ENCODE data around the gene DUSP6.

GRCh38 chr12:89370421-89370831, 18.1 kb upstream of the DUSP6 start:
- TF ChIP-seq EZH2phosphoT487 (IDR thresholded peaks at IDR 0.05; ENCODE audit: insufficient read depth, low read depth) (no peak), EZH2 (IDR thresholded peaks at IDR 0.05; ENCODE audit: insufficient read depth, poor library complexity, severe bottlenecking) (no peak)
